Ishikawa (cell line): ENCODE measurements around the gene NHSL2.

Source experiments
- CEBPB ChIP-seq: IDR thresholded peaks from 2 replicates; pipeline ENCODE4 v1.6.1; 2012
- CREB1 ChIP-seq: IDR thresholded peaks from 2 replicates; pipeline ENCODE4 v1.6.1; 2012; ENCODE audit warnings: low read depth
- EP300 ChIP-seq: IDR thresholded peaks from 2 replicates; pipeline ENCODE4 v1.6.1; 2012; ENCODE audit warnings: borderline replicate concordance
- FOXM1 ChIP-seq: IDR thresholded peaks from 2 replicates; pipeline ENCODE4 v1.6.1; 2012; ENCODE audit warnings: low read depth, borderline replicate concordance
- NFIC ChIP-seq: IDR thresholded peaks from 2 replicates; pipeline ENCODE4 v1.6.1; 2012
- RAD21 ChIP-seq: IDR thresholded peaks from 2 replicates; pipeline ENCODE4 v1.6.1; 2012; ENCODE audit warnings: low read depth
- TAF1 ChIP-seq: IDR thresholded peaks from 2 replicates; pipeline ENCODE4 v1.6.1; 2012; ENCODE audit warnings: low read depth, mild to moderate bottlenecking
- TCF12 ChIP-seq: IDR thresholded peaks from 2 replicates; pipeline ENCODE4 v1.6.1; 2012; ENCODE audit warnings: low read depth
- TEAD4 ChIP-seq: IDR thresholded peaks from 2 replicates; pipeline ENCODE4 v1.6.1; 2012
- YY1 ChIP-seq: IDR thresholded peaks from 2 replicates; pipeline ENCODE4 v1.6.1; 2012; ENCODE audit warnings: low read depth
- ZBTB7A ChIP-seq: IDR thresholded peaks from 2 replicates; pipeline ENCODE4 v1.6.1; 2012; ENCODE audit warnings: low read depth
- TF ChIP-seq, protein P1 (sequence below): IDR thresholded peaks from 2 replicates; pipeline ENCODE4 v1.6.1; 2012
- TF ChIP-seq, protein P2 (sequence below): IDR thresholded peaks from 2 replicates; pipeline ENCODE4 v1.6.1; 2012; ENCODE audit warnings: low read depth, mild to moderate bottlenecking
- TF ChIP-seq, protein P3 (sequence below): IDR thresholded peaks from 2 replicates; pipeline ENCODE4 v1.6.1; 2012

DNA sequence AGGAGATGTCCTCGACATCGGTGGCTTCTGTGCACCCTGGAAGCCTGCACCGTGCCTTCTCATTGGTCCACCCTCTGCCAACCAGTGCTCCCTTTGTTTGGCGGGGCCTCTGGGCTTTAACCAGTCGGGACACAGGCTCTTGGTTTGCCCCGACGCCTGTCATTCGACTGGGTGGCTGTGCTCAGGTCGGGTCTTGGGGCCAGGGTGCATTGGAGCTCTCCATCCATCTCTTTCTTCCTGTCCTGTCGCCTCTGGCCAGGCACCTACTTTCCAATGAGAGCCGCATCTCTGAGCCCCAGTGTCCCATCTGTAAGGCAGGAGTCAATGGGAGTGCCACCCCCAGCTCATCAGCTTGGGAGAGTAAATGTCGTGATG is 37.2 kb upstream of the NHSL2 start:
- TF ChIP-seq, protein P1, sequence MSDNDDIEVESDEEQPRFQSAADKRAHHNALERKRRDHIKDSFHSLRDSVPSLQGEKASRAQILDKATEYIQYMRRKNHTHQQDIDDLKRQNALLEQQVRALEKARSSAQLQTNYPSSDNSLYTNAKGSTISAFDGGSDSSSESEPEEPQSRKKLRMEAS, result no peak
- TF ChIP-seq, protein P2, sequence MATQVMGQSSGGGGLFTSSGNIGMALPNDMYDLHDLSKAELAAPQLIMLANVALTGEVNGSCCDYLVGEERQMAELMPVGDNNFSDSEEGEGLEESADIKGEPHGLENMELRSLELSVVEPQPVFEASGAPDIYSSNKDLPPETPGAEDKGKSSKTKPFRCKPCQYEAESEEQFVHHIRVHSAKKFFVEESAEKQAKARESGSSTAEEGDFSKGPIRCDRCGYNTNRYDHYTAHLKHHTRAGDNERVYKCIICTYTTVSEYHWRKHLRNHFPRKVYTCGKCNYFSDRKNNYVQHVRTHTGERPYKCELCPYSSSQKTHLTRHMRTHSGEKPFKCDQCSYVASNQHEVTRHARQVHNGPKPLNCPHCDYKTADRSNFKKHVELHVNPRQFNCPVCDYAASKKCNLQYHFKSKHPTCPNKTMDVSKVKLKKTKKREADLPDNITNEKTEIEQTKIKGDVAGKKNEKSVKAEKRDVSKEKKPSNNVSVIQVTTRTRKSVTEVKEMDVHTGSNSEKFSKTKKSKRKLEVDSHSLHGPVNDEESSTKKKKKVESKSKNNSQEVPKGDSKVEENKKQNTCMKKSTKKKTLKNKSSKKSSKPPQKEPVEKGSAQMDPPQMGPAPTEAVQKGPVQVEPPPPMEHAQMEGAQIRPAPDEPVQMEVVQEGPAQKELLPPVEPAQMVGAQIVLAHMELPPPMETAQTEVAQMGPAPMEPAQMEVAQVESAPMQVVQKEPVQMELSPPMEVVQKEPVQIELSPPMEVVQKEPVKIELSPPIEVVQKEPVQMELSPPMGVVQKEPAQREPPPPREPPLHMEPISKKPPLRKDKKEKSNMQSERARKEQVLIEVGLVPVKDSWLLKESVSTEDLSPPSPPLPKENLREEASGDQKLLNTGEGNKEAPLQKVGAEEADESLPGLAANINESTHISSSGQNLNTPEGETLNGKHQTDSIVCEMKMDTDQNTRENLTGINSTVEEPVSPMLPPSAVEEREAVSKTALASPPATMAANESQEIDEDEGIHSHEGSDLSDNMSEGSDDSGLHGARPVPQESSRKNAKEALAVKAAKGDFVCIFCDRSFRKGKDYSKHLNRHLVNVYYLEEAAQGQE, result no peak
- TF ChIP-seq, protein P3, sequence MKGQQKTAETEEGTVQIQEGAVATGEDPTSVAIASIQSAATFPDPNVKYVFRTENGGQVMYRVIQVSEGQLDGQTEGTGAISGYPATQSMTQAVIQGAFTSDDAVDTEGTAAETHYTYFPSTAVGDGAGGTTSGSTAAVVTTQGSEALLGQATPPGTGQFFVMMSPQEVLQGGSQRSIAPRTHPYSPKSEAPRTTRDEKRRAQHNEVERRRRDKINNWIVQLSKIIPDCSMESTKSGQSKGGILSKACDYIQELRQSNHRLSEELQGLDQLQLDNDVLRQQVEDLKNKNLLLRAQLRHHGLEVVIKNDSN, result no peak
- no peak for TF ChIP-seq CEBPB
- TF ChIP-seq TEAD4, result no peak
- TF ChIP-seq TAF1, result no peak
- TF ChIP-seq RAD21, result no peak
- TF ChIP-seq EP300, result no peak
- no peak for TF ChIP-seq CREB1
- no peak for TF ChIP-seq FOXM1
- TF ChIP-seq YY1, result no peak
- TF ChIP-seq NFIC, result no peak
- TF ChIP-seq ZBTB7A, result no peak
- no peak for TF ChIP-seq TCF12
